ENCODE data around the gene FMC1.

DNA sequence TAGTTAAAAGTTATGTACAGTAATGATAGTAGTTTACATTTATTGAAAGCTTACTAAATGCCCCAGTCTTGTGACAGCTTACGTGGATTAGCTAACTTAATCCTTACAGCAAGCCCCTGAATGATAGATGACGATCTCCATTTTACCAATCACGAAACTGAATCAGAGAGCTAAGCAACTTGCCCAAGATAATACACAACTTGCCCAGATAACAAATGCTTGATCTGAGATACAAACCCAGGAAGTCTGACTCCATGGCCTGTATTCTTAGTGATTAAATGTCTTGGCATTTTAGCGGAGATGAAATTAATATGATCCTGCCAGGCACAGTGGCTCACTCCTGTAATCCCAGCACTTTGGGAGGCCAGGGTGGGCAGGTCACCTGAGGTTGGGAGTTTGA lies 46.9 kb upstream of the FMC1 start:
- TF ChIP-seq CTCF (IDR thresholded peaks at IDR 0.05) (no peak), POLR2A (IDR thresholded peaks at IDR 0.05) (no peak)
